Measurements from ENCODE around the gene HSPA1L. TPM values are rescaled to one million over a fixed set of nuclear protein-coding genes. Genes with fewer than 3 reads are reported as not detected.

Gene HSPA1L
- total RNA-seq, 1 experiment from 2014 or later, result 0.12 TPM

- H3K4me3 ChIP-seq (replicated peaks in 1 of 2; ENCODE audit: low read depth in 1 of 2, low read length in 2 of 2), result peak within 1 kb of the TSS; percentile 93 to 94
- peaks cover 0 to 7% of the 10 kb centered on the region in 2 experiments; a peak in 2 of 4 replicates for H3K36me3 ChIP-seq (ENCODE audit: control insufficient read depth in 1 of 2, insufficient read depth in 2 of 2, low read length in 2 of 2)
- intact Hi-C loops (cut with micrococcal nuclease), result loop anchor here (1.0 kb wide), 1 partner anchor 21 kb away; the partner anchor contains the start of gene HSPA1B
- H3K9ac ChIP-seq (ENCODE audit: low read length), result peak within 1 kb of the TSS; percentile 95
- H3K27me3 ChIP-seq (ENCODE audit: insufficient read depth, low read length), result no peaks in the 10 kb centered on the region
- peaks cover 37% of the 10 kb centered on the region for H3K79me2 ChIP-seq (ENCODE audit: insufficient read depth, low read length)
- peak within 1 kb of the TSS; percentile 85 for H3K27ac ChIP-seq (ENCODE audit: low read depth, low read length)
- no peaks in the 10 kb centered on the region for H3K9me3 ChIP-seq (ENCODE audit: control insufficient read depth in 1 of 2, insufficient read depth in 1 of 2, low read depth in 1 of 2, low read length in 2 of 2)
- peaks cover 13 to 16% of the 10 kb centered on the region in 2 experiments for H3K4me1 ChIP-seq (ENCODE audit: control insufficient read depth in 1 of 2, insufficient read depth in 2 of 2, low read length in 2 of 2)
- peak; percentile 88 for DNase-seq (ENCODE audit: low read depth, low spot score)
- ChIA-PET POLR2A (interaction anchor here (0.6 to 4.8 kb wide), 14 partner anchors 11 to 142 kb away, joined by 3 to 49 read pairs (median 4); partner anchors contain the start of genes GPANK1, HSPA1B, NEU1 and VARS1), RAD21 (ENCODE audit: low non-redundant PET in 1 of 2, low total read pairs in 2 of 2, uncharacterized antibody in 2 of 2, unreplicated experiment in 2 of 2) (interaction anchor here (0.7 to 1.0 kb wide), 2 partner anchors 21 to 25 kb away, joined by 3 to 4 read pairs; partner anchors contain the start of gene HSPA1B (in 1 of the 2)), CTCF (interaction anchor here (0.7 to 2.4 kb wide), 9 partner anchors 11 to 145 kb away, joined by 3 to 16 read pairs (median 3); partner anchors contain the start of genes HSPA1B, NEU1 and VARS1)
- H4K20me1 ChIP-seq (ENCODE audit: insufficient read depth), result no peaks in the 10 kb centered on the region
- H3K4me2 ChIP-seq (ENCODE audit: low read length), result peak within 1 kb of the TSS; percentile 98
- H3K9me2 ChIP-seq (ENCODE audit: insufficient read depth), result no peaks in the 10 kb centered on the region
- no TSS peak for BruUV-seq (replicated peaks)
- ATAC-seq, result peak; percentile 97
- H2AFZ ChIP-seq (ENCODE audit: low read depth, low read length, poor library complexity, severe bottlenecking), result peak within 1 kb of the TSS; percentile 33
- no peak for TF ChIP-seq REST (IDR thresholded peaks at IDR 0.05; ENCODE audit: low read depth)
- peak; percentile 33; the same call in 1 of the 2 replicates for TF ChIP-seq SRF (IDR thresholded peaks at IDR 0.05; ENCODE audit: low read depth)
- TF ChIP-seq, protein P1, sequence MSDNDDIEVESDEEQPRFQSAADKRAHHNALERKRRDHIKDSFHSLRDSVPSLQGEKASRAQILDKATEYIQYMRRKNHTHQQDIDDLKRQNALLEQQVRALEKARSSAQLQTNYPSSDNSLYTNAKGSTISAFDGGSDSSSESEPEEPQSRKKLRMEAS (IDR thresholded peaks at IDR 0.05), result peak; percentile 78
- no peak for TF ChIP-seq ATF3 (IDR thresholded peaks at IDR 0.05)
- no peak for TF ChIP-seq JUND (IDR thresholded peaks at IDR 0.05)
- TF ChIP-seq POLR2AphosphoS5 (IDR thresholded peaks at IDR 0.05; ENCODE audit: low read depth, low read length), result peak; percentile 94
- TF ChIP-seq CBX3 (IDR thresholded peaks at IDR 0.05; ENCODE audit: low read depth), result no peak; the same call in none of the 2 replicates
- TF ChIP-seq, protein P2, sequence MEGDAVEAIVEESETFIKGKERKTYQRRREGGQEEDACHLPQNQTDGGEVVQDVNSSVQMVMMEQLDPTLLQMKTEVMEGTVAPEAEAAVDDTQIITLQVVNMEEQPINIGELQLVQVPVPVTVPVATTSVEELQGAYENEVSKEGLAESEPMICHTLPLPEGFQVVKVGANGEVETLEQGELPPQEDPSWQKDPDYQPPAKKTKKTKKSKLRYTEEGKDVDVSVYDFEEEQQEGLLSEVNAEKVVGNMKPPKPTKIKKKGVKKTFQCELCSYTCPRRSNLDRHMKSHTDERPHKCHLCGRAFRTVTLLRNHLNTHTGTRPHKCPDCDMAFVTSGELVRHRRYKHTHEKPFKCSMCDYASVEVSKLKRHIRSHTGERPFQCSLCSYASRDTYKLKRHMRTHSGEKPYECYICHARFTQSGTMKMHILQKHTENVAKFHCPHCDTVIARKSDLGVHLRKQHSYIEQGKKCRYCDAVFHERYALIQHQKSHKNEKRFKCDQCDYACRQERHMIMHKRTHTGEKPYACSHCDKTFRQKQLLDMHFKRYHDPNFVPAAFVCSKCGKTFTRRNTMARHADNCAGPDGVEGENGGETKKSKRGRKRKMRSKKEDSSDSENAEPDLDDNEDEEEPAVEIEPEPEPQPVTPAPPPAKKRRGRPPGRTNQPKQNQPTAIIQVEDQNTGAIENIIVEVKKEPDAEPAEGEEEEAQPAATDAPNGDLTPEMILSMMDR (IDR thresholded peaks at IDR 0.05 in 2 of 3, conservative IDR thresholded peaks at IDR 0.05 in 1 of 3; ENCODE audit: borderline replicate concordance in 1 of 3, insufficient read depth in 1 of 3, low read depth in 2 of 3, low read length in 2 of 3), result 0 out of 6 replicates have a peak, but pooled peaks of 2 of the 3 experiments have one; percentile 10 to 23
- TF ChIP-seq EGR1 (IDR thresholded peaks at IDR 0.05; ENCODE audit: low read depth), result no peak
- TF ChIP-seq ELF1 (IDR thresholded peaks at IDR 0.05; ENCODE audit: borderline replicate concordance, low read depth), result no peak; the same call in 1 of the 2 replicates
- TF ChIP-seq EZH2phosphoT487 (IDR thresholded peaks at IDR 0.05; ENCODE audit: borderline replicate concordance), result no peak
- TF ChIP-seq, protein P3, sequence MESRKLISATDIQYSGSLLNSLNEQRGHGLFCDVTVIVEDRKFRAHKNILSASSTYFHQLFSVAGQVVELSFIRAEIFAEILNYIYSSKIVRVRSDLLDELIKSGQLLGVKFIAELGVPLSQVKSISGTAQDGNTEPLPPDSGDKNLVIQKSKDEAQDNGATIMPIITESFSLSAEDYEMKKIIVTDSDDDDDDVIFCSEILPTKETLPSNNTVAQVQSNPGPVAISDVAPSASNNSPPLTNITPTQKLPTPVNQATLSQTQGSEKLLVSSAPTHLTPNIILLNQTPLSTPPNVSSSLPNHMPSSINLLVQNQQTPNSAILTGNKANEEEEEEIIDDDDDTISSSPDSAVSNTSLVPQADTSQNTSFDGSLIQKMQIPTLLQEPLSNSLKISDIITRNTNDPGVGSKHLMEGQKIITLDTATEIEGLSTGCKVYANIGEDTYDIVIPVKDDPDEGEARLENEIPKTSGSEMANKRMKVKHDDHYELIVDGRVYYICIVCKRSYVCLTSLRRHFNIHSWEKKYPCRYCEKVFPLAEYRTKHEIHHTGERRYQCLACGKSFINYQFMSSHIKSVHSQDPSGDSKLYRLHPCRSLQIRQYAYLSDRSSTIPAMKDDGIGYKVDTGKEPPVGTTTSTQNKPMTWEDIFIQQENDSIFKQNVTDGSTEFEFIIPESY (IDR thresholded peaks at IDR 0.05; ENCODE audit: extremely low read depth, insufficient replicate concordance, low read length), result no peak
- TF ChIP-seq CEBPB (IDR thresholded peaks at IDR 0.05; ENCODE audit: low read depth), result no peak
- TF ChIP-seq RAD21 (IDR thresholded peaks at IDR 0.05; ENCODE audit: low read depth), result peak; percentile 28
- peak; percentile 92 for TF ChIP-seq POLR2A (IDR thresholded peaks at IDR 0.05; ENCODE audit: borderline replicate concordance, extremely low read depth, insufficient read depth, insufficient read length)
- peak; percentile 68 for TF ChIP-seq ZFX (IDR thresholded peaks at IDR 0.05)
- TF ChIP-seq SP1 (IDR thresholded peaks at IDR 0.05; ENCODE audit: low read depth), result peak; percentile 23; the same call in 1 of the 2 replicates
- no peak; the same call in none of the 2 replicates for TF ChIP-seq SIN3A (IDR thresholded peaks at IDR 0.05; ENCODE audit: low read depth)
Measured at GRCh38 chr6:31806470-31807272, 8.4 kb downstream of the HSPA1L start, which contains the start of gene LSM2. Gene LSM2 (minus strand): TSS chr6:31806966. CDS start chr6:31806757, 209 bp downstream.
